Measurements from ENCODE around the gene SRCIN1.

- no peak for TF ChIP-seq EP300 (IDR thresholded peaks at IDR 0.05)
- TF ChIP-seq CTCF (IDR thresholded peaks at IDR 0.05), result no peak
- TF ChIP-seq POLR2A (IDR thresholded peaks at IDR 0.05), result no peak
Measured at GRCh38 chr17:38585918-38586529, 19.7 kb downstream of the SRCIN1 start.
